Neural progenitor cell (in vitro differentiated cells): Measurements from ENCODE around the gene GABARAP. TPM values are rescaled to one million over a fixed set of nuclear protein-coding genes. Genes with fewer than 3 reads are reported as not detected.

Experiments
- DNase-seq: peaks from one replicate; pipeline ENCODE4 v3.0.0-alpha.2; 2016; ENCODE audit warnings: low spot score
- H2AFZ ChIP-seq: fragments of 200-600 bp; sonication (generic); replicated peaks from 2 replicates; pipeline ENCODE4 v1.6.1; 2016; ENCODE audit warnings: antibody characterized with exemption
- H3F3A ChIP-seq: fragments of 200-600 bp; sonication (generic); 2 replicates; pipeline ENCODE4 v1.6.1; 2016; ENCODE audit warnings: antibody characterized with exemption, low read depth
- H3K27ac ChIP-seq: fragments of 200-600 bp; sonication (generic); 2 replicates; pipeline ENCODE4 v1.5.1; 2016; ENCODE audit warnings: mild to moderate bottlenecking
- H3K27me3 ChIP-seq: fragments of 200-600 bp; sonication (generic); 2 replicates; pipeline ENCODE4 v1.6.1; 2016; ENCODE audit warnings: mild to moderate bottlenecking, moderate library complexity
- H3K36me3 ChIP-seq: fragments of 200-600 bp; sonication (generic); 2 replicates; pipeline ENCODE4 v1.5.1; 2016
- H3K4me1 ChIP-seq: fragments of 200-600 bp; sonication (generic); 2 replicates; pipeline ENCODE4 v1.6.1; 2016; ENCODE audit warnings: mixed run types
- H3K4me2 ChIP-seq: fragments of 200-600 bp; sonication (generic); 2 replicates; pipeline ENCODE4 v1.6.1; 2016
- H3K4me3 ChIP-seq: fragments of 200-600 bp; sonication (generic); 2 replicates; pipeline ENCODE4 v1.5.1; 2016
- H3K79me2 ChIP-seq: fragments of 200-600 bp; sonication (generic); 2 replicates; pipeline ENCODE4 v1.6.1; 2016; ENCODE audit warnings: low read depth
- H3K9ac ChIP-seq: fragments of 200-600 bp; sonication (generic); 2 replicates; pipeline ENCODE4 v1.6.1; 2016
- H3K9me3 ChIP-seq: fragments of 200-600 bp; sonication (generic); 2 replicates; pipeline ENCODE4 v1.5.1; 2016; ENCODE audit warnings: low read depth
- H4K20me1 ChIP-seq: fragments of 200-600 bp; sonication (generic); 2 replicates; pipeline ENCODE4 v1.6.1; 2016; ENCODE audit warnings: low read depth
- H3K27ac Mint-ChIP-seq: 3 replicates; pipeline ENCODE4 v1.8.0; 2021; ENCODE audit warnings: mixed read lengths
- H3K27me3 Mint-ChIP-seq: 2 replicates; pipeline ENCODE4 v1.8.0; 2022; ENCODE audit warnings: low read depth, mild to moderate bottlenecking, inconsistent platforms, moderate library complexity, mixed read lengths; ENCODE audit not compliant: insufficient read depth
- H3K36me3 Mint-ChIP-seq: 3 replicates; pipeline ENCODE4 v1.8.0; 2021; ENCODE audit warnings: mixed read lengths
- H3K4me1 Mint-ChIP-seq: 3 replicates; pipeline ENCODE4 v1.8.0; 2021; ENCODE audit warnings: mixed read lengths
- H3K4me3 Mint-ChIP-seq: 3 replicates; pipeline ENCODE4 v1.8.0; 2021; ENCODE audit warnings: mild to moderate bottlenecking, moderate library complexity, mixed read lengths
- H3K9me3 Mint-ChIP-seq: 3 replicates; pipeline ENCODE4 v1.8.0; 2020; ENCODE audit warnings: mixed read lengths
- EZH2 ChIP-seq: fragments of 200-600 bp; sonication (generic); IDR thresholded peaks from 2 replicates; pipeline ENCODE4 v1.6.1; 2017; ENCODE audit warnings: antibody characterized with exemption, mild to moderate bottlenecking, moderate library complexity
- EZH2phosphoT487 ChIP-seq: fragments of 200-600 bp; sonication (generic); IDR thresholded peaks from 2 replicates; pipeline ENCODE4 v1.6.1; 2017; ENCODE audit warnings: antibody characterized with exemption
- total RNA-seq: library from RNA; depleted of rRNA; stranded (reverse); fragments of >200 nt; gene quantifications from 2 replicates; pipeline ENCODE4 v1.2.3, GENCODE V29; 2015; ENCODE audit warnings: low replicate concordance
- TF ChIP-seq, protein P1 (sequence below): fragments of 200-600 bp; sonication (generic); IDR thresholded peaks from 2 replicates; pipeline ENCODE4 v1.5.1; 2017; ENCODE audit warnings: antibody characterized with exemption, mild to moderate bottlenecking

GABARAP gene
- total RNA-seq, 1 donor from 2014 or later: 225 TPM

DNA sequence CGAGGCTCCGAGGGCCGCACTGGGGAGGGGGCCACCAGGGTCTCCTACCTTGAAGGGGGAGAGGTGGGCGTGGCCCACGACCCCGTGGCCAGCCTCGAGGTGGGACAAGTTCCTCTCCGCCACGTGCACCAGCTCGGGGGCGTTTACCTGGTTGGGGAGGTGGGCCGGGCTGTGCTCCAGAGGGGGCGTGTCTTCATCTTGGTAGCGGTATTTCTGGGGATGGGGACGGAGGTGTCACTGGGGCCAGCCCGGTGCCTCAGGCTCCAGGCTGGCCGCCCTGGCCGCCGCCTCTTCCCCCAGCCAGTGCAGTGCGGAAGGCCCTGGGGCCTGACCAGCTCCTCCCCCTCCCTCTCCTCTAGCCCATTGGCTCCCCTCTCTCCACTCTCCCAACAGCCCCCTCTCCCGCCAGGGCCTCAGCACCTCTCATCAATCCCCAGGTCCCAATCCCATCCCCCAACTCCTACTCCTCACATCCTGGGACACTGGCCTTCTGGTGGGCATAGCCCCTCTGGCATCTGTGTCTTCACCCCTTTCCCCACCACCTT, 34.1 kb downstream of the GABARAP start:
- Histone ChIP-seq H4K20me1 (peaks cover 29% of the 10 kb centered on the region), H3K4me1 (peaks cover 54% of the 10 kb centered on the region), H3K79me2 (peaks cover 78% of the 10 kb centered on the region), H3K36me3 (no peaks in the 10 kb centered on the region), H3K27me3 (no peaks in the 10 kb centered on the region), H3K4me3 (peak overlapping the region; percentile 30), H3K27ac (no peak overlapping the region), H2AFZ (no peak overlapping the region), H3K9ac (no peak overlapping the region), H3K9me3 (no peaks in the 10 kb centered on the region), H3F3A (peaks cover 52% of the 10 kb centered on the region), H3K4me2 (peak overlapping the region; percentile 72)
- peaks cover 4% of the 10 kb centered on the region for H3K27me3 Mint-ChIP-seq
- peaks cover 9% of the 10 kb centered on the region for H3K36me3 Mint-ChIP-seq
- peak overlapping the region; percentile 81 for H3K4me3 Mint-ChIP-seq
- peak; percentile 73 for DNase-seq
- peak overlapping the region; percentile 98 for H3K27ac Mint-ChIP-seq
- TF ChIP-seq, protein P1, sequence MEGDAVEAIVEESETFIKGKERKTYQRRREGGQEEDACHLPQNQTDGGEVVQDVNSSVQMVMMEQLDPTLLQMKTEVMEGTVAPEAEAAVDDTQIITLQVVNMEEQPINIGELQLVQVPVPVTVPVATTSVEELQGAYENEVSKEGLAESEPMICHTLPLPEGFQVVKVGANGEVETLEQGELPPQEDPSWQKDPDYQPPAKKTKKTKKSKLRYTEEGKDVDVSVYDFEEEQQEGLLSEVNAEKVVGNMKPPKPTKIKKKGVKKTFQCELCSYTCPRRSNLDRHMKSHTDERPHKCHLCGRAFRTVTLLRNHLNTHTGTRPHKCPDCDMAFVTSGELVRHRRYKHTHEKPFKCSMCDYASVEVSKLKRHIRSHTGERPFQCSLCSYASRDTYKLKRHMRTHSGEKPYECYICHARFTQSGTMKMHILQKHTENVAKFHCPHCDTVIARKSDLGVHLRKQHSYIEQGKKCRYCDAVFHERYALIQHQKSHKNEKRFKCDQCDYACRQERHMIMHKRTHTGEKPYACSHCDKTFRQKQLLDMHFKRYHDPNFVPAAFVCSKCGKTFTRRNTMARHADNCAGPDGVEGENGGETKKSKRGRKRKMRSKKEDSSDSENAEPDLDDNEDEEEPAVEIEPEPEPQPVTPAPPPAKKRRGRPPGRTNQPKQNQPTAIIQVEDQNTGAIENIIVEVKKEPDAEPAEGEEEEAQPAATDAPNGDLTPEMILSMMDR: no peak
- TF ChIP-seq EZH2phosphoT487: no peak
- TF ChIP-seq EZH2: no peak
- H3K4me1 Mint-ChIP-seq: peaks cover 79% of the 10 kb centered on the region
- no peaks in the 10 kb centered on the region for H3K9me3 Mint-ChIP-seq

GRCh38 chr17:7207120-7208001, 34.9 kb downstream of the GABARAP start:
- DNase-seq: no peak
- no peaks in the 10 kb centered on the region for H3K27me3 ChIP-seq
- peak overlapping the region; percentile 30 for H3K4me3 ChIP-seq
- Mint-ChIP-seq H3K27ac (peak overlapping the region; percentile 72), H3K27me3 (peaks cover 4% of the 10 kb centered on the region), H3K4me1 (peaks cover 77% of the 10 kb centered on the region), H3K9me3 (no peaks in the 10 kb centered on the region), H3K36me3 (peaks cover 16% of the 10 kb centered on the region), H3K4me3 (peak overlapping the region; percentile 79)
- TF ChIP-seq EZH2phosphoT487 (no peak), EZH2 (no peak)
- TF ChIP-seq, protein P1: no peak
- H3K9me3 ChIP-seq: no peaks in the 10 kb centered on the region
- no peak overlapping the region for H3K27ac ChIP-seq
- peaks cover 71% of the 10 kb centered on the region for H3K79me2 ChIP-seq
- no peak overlapping the region for H3K9ac ChIP-seq
- peaks cover 51% of the 10 kb centered on the region for H3K4me1 ChIP-seq
- H2AFZ ChIP-seq: no peak overlapping the region
- peaks cover 50% of the 10 kb centered on the region for H3F3A ChIP-seq
- peak overlapping the region; percentile 72 for H3K4me2 ChIP-seq
- peaks cover 29% of the 10 kb centered on the region for H4K20me1 ChIP-seq
- H3K36me3 ChIP-seq: peaks cover 4% of the 10 kb centered on the region

DNA sequence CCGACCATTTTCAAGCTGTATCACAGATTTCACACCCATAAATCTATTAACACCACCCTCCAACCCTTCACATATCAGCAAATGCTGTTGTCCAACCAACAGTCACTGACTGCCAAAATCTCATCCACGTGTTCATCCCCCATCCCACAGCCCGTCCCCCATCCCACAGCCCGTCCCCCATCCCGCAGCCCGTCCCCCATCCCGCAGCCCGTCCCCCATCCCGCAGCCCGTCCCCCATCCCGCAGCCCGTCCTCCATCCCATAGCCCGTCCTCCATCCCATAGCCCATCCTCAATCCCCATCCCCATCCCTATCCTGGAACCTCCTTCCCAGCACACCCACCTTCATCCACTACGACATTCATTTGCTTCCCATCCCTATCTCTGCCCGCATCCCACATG, 36.7 kb downstream of the GABARAP start:
- Histone ChIP-seq H3K9ac (no peak overlapping the region), H3K27ac (no peak overlapping the region), H3K4me1 (peaks cover 38% of the 10 kb centered on the region), H3K9me3 (no peaks in the 10 kb centered on the region), H3K4me2 (peak overlapping the region; percentile 76), H3F3A (peaks cover 41% of the 10 kb centered on the region), H3K79me2 (peaks cover 54% of the 10 kb centered on the region), H4K20me1 (peaks cover 29% of the 10 kb centered on the region), H2AFZ (no peak overlapping the region), H3K4me3 (peak overlapping the region; percentile 58), H3K36me3 (peaks cover 11% of the 10 kb centered on the region), H3K27me3 (no peaks in the 10 kb centered on the region)
- TF ChIP-seq, protein P1: no peak
- no peak for TF ChIP-seq EZH2phosphoT487
- no peak for TF ChIP-seq EZH2
- Mint-ChIP-seq H3K27ac (peak overlapping the region; percentile 48), H3K9me3 (no peaks in the 10 kb centered on the region), H3K4me3 (peak overlapping the region; percentile 78), H3K27me3 (peaks cover 2% of the 10 kb centered on the region), H3K36me3 (peaks cover 25% of the 10 kb centered on the region), H3K4me1 (peaks cover 65% of the 10 kb centered on the region)
- DNase-seq: no peak
